Measurements from ENCODE around the gene AKT2.
"Not testable (repeated sequence)": the region's sequence is repeated elsewhere in the genome, so short reads cannot be mapped to it uniquely, and the experiment has no call there.

Gene AKT2

GRCh38 chr19:40221858-40222619 lies 63.1 kb downstream of the AKT2 start:
- peak; percentile 36 to 38 for DNase-seq (ENCODE audit: extremely low read depth in 1 of 2, low read depth in 1 of 2)

DNA sequence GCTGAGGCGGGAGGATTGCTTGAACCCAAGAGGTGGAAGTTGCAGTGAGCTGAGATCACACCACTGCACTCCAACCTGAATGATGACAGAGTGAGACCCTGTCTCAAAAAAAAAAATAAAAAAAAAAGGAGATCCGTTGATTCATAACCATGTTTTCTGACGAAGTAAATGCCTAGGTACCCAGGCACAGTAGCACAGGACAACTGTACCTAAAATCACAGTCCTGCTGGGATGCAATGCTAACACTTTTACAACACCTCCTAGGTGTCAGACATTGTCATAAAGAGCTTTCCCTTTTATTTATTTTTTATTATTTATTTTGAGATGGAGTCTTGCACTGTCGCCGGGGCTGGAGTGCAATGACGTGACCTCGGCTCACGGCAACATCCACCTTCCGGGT lies 64.5 kb downstream of the AKT2 start:
- DNase-seq (ENCODE audit: extremely low read depth in 1 of 2, low read depth in 1 of 2) = no peak

GRCh38 chr19:40219721-40220276 lies 65.3 kb downstream of the AKT2 start:
- DNase-seq (ENCODE audit: extremely low read depth in 1 of 2, low read depth in 1 of 2) = no peak

- not testable (repeated sequence) for DNase-seq (ENCODE audit: extremely low read depth in 1 of 2, low read depth in 1 of 2)
Observed at GRCh38 chr19:40219029-40219428, 66.1 kb downstream of the AKT2 start.

DNA sequence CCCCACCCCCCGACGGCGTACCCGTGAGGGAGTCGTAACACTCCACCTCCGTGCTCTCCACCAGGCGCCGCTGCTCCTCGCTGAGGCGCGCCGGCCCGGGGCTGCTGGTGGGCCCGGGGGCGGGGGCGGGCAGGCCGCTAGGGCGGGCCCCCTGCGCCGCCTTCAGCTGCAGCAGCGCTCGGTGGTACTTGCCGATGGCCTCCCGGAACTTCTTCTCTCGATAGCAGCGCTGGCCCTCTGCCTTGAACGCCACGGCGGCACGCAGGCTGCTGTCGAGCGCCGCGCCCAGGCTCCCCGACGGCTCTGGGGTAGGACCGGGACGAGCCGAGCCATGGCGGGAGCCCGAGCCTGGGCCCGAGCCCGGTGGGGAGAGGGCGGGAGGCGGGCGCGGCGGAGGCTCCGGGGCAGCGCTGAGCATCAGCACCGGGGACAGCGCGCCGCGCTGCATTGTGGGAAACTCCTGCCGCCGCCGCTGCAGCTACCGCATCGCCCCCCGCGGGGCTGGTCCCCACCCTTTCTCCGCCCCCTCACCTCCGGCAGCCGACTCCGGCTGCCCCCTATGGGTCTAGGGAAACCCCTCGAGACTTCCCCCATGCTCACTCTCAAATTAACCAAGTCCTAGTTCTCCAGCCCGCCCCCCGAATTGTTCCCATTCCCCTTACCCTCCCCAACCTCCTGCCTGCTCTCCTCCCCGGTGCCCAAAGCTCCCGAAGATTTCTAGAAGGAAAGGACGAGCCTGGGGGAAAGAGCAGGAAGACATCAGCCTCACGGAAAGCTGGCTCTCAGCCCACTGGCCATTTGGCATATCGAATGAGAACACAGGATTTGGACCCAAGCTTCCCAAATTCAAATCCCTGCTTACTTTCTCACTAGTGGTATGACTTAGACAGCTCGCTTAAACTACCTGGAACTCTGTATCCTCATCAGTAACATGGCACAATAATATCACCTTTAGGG lies 66.9 kb downstream of the AKT2 start, which contains the start of gene TTC9B:
Gene TTC9B (minus strand): TSS at position 451 of the 957 bp plus-strand sequence. CDS start 3 bp downstream, at position 448.
- peak in 1 of 2 donors; percentile 33 for DNase-seq (ENCODE audit: extremely low read depth in 1 of 2, low read depth in 1 of 2)

GRCh38 chr19:40217027-40217810 lies 67.9 kb downstream of the AKT2 start:
- no peak for DNase-seq (ENCODE audit: extremely low read depth in 1 of 2, low read depth in 1 of 2)

DNA sequence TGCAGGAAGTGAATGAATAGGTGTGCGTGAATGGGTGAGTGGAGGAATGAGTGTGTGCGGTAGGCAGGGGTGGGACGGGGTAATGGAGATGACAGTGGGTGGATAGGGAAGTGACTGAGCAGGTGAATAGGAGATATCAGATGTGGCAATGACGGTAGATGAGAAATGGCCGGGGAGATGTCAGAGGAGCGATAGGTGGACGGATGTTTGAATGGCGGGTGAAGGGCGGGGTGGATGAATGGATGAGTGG lies 68.4 kb downstream of the AKT2 start:
- no peak for DNase-seq (ENCODE audit: extremely low read depth in 1 of 2, low read depth in 1 of 2)

DNA sequence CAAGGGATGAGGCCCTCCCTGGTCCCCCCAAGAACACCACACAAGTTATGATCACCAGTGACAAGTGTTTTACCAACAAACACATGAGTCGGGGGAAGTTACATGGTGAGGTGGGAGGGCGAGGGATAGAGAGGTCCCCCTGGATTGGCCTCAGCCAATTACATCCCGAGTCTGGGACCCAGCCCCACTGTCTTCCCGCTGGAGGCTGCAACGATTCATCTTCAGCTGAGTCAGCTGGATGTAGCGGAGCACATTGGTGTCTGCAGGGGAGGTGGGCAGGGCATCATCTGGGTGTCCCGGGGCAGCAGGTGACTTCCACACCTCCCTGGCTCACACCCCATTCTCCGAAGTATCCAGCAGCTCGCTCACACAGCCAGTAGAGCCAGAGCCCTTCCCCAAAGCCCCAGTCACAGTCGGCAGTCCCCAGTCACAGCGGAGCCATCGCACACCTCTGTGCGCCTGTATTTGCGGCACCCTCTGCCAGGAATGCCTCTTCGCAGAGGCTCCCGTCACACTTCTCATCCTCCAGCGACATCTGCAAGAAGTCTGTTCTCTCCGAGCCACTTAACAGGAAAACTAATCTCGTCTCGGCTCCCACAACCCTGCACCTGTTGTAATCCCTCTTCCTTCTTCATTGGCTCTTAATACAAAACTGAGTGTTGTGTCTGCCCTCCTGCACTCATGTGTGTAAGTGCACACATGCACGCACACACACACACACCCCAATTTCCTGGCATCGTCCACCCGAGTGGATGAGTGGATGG lies 69.0 kb downstream of the AKT2 start:
- no peak for DNase-seq (ENCODE audit: extremely low read depth in 1 of 2, low read depth in 1 of 2)

- DNase-seq (ENCODE audit: extremely low read depth in 1 of 2, low read depth in 1 of 2) = no peak
Observed at GRCh38 chr19:40214936-40215335, 70.2 kb downstream of the AKT2 start.

GRCh38 chr19:40213882-40214570 lies 71.1 kb downstream of the AKT2 start:
- DNase-seq (ENCODE audit: extremely low read depth in 1 of 2, low read depth in 1 of 2) = no peak

GRCh38 chr19:40213251-40213829 lies 71.8 kb downstream of the AKT2 start:
- no peak for DNase-seq (ENCODE audit: extremely low read depth in 1 of 2, low read depth in 1 of 2)

DNA sequence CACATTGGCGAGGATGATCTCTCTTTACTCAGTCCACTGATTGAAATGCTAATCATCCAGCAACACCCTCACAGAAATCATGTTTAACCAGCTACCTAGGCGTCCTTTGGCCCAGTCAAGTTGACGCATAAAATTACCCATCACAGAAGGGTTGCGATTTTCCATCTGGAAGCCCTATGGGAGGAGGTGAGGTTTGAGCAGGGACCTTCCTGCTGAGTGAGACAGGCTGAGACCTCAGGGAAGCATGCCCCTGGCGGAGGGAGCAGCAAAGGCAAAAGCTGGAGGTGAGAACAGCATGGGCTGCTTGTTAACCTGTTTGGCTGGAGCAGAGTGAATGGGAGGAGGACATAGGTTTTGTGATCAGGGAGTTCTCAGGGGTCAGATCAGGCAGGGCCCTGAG lies 74.3 kb downstream of the AKT2 start:
- DNase-seq (ENCODE audit: extremely low read depth in 1 of 2, low read depth in 1 of 2) = no peak

- no peak for DNase-seq (ENCODE audit: extremely low read depth in 1 of 2, low read depth in 1 of 2)
Observed at GRCh38 chr19:40208602-40209001, 76.5 kb downstream of the AKT2 start.

- no peak for DNase-seq (ENCODE audit: extremely low read depth in 1 of 2, low read depth in 1 of 2)
Observed at GRCh38 chr19:40205760-40206159, 79.4 kb downstream of the AKT2 start.

- no peak for DNase-seq (ENCODE audit: extremely low read depth in 1 of 2, low read depth in 1 of 2)
Observed at GRCh38 chr19:40204381-40204780, 80.8 kb downstream of the AKT2 start.

- DNase-seq (ENCODE audit: extremely low read depth in 1 of 2, low read depth in 1 of 2) = no peak
Observed at GRCh38 chr19:40200341-40201099, 84.6 kb downstream of the AKT2 start.

DNA sequence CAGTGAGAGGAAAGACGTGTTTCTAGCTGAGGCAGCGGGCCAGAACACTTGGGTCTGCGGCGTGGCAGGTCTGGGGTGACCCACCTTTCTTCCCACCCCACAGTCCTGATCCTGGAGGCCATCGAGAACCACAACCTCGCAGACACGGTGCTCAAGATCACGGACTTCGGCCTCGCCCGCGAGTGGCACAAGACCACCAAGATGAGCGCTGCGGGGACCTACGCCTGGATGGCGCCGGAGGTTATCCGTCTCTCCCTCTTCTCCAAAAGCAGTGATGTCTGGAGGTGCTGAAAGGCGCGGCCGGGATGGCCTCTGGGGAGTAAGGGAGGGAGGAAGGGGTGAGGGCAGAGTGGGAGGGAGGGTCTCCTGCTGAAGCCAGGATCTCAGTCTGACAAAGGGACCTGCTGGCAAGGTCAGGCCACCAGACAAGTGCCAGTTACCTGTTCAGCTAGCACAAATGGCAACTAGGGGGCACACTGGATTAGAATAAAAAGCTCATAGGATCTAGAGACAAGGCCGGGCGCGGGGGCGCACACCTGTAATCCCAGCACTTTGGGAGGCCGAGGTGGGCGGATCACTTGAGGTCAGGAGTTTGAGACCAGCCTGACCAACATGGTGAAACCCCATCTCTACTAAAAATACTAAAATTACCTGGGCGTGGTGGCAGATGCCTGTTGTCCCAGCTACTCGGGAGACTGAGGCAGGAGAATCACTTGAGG lies 86.7 kb downstream of the AKT2 start:
- no peak for DNase-seq (ENCODE audit: extremely low read depth in 1 of 2, low read depth in 1 of 2)

DNA sequence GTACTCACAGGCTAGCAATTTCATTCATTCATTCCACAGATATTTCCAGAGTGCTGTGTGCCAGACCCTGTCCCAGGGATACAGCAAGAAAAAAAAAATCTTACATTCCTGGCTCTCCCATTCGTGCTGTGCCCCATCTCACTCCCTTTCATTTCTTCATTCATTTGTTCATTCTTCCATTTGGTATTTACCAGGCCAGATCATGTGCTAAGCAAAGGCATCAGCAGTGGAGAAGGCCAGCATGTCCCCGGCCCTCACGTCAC lies 91.6 kb downstream of the AKT2 start:
- no peak for DNase-seq (ENCODE audit: extremely low read depth in 1 of 2, low read depth in 1 of 2)

Data from activated CD8-positive, alpha-beta memory T cell treated with anti-CD3 and anti-CD28 coated beads for 1 hour (primary cell).